ENCODE measurements around the gene TBC1D22A.

TBC1D22A gene

GRCh38 chr22:47147572-47147971, 385.1 kb downstream of the TBC1D22A start:
- DNase-seq = no peak

- no peak for DNase-seq
Measured at GRCh38 chr22:47148510-47148909, 386.1 kb downstream of the TBC1D22A start.

GRCh38 chr22:47148956-47149728, 386.7 kb downstream of the TBC1D22A start:
- no peak for DNase-seq

DNA sequence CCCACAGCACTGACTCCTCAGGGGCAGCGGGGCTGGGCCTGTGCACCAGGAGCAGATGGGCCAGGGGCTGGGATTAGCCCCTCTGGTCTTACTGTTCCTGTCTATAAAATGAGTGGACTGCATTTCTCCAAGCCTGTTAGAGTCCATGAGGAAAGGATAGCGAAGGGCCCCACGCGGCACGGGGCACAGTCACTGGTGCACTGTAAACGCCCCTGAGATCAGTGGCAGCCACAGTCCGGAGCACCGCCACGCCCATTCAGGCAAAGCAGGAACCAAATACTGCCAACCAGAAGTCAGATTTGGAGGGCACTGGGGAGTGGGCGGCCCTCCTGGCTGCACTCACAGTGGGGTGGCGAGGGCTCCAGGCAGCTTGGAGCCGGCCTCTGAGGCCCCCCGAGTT, 387.5 kb downstream of the TBC1D22A start:
- DNase-seq = no peak

DNA sequence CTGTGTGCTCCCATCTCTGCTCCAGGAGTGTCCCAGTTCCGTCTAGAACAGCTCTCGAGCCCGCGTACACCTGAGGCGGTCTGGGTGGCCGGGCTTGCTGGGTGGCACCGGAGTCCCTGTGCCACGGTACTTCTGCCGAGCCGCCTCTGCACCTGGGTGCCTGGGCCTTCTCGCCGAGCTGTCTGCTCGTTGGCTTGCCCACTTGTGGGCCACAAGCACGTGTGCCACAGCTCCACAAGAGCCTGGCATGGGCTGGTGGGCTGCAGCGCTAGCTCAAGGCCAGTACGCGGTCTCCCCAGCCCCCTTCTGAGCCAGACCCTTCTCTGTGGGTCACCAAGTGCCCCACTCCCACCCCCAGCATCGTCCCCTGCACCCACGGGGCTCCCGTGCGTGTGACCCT, 388.0 kb downstream of the TBC1D22A start:
- DNase-seq = no peak

- no peak for DNase-seq
Measured at GRCh38 chr22:47151064-47151463, 388.6 kb downstream of the TBC1D22A start.

DNA sequence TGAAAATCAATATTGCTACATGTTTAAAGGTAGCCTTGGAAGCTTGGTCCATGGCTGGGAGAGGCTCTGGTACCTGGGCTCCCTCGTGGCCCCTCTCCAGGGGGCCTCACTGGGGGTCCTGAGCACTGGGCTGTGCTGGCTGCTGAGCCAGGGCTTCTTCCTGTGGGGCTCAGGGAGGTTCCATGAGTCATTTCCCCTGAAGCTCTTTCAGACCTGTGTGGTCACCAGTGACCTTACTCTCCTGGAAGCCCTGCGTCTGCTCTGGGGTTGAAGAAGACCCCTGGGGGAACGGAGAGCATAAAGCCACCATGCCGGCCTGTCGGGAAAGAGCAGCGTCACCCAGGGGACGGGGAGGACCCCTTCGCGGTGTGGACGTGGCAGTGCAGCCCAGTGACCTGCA, 389.0 kb downstream of the TBC1D22A start:
- no peak for DNase-seq

- no peak for DNase-seq
Measured at GRCh38 chr22:47152236-47152635, 389.8 kb downstream of the TBC1D22A start.

- no peak for DNase-seq
Measured at GRCh38 chr22:47152938-47153337, 390.5 kb downstream of the TBC1D22A start.

GRCh38 chr22:47153854-47154525, 391.5 kb downstream of the TBC1D22A start:
- no peak for DNase-seq

- no peak for DNase-seq
Measured at GRCh38 chr22:47154621-47155081, 392.2 kb downstream of the TBC1D22A start.

GRCh38 chr22:47155131-47155885, 392.9 kb downstream of the TBC1D22A start:
- DNase-seq = no peak

GRCh38 chr22:47155912-47156311, 393.5 kb downstream of the TBC1D22A start:
- DNase-seq = no peak

GRCh38 chr22:47156352-47157092, 394.1 kb downstream of the TBC1D22A start:
- no peak for DNase-seq

DNA sequence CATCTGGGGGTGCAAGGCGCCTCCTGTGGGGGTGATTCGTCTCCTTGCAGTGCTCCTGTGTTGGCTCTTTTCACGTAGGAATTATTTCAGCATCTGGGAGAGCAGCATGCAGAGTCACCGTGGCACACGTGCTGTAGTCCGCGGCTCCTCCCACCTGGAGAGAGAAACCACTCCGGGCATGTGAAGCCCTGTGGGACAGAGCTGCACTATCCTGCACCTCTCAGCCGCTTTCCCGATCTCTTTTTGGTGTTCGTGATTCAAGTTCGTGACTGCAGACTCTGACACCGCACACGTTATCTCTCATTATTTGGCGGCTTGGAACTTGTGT, 394.6 kb downstream of the TBC1D22A start:
- DNase-seq = no peak

DNA sequence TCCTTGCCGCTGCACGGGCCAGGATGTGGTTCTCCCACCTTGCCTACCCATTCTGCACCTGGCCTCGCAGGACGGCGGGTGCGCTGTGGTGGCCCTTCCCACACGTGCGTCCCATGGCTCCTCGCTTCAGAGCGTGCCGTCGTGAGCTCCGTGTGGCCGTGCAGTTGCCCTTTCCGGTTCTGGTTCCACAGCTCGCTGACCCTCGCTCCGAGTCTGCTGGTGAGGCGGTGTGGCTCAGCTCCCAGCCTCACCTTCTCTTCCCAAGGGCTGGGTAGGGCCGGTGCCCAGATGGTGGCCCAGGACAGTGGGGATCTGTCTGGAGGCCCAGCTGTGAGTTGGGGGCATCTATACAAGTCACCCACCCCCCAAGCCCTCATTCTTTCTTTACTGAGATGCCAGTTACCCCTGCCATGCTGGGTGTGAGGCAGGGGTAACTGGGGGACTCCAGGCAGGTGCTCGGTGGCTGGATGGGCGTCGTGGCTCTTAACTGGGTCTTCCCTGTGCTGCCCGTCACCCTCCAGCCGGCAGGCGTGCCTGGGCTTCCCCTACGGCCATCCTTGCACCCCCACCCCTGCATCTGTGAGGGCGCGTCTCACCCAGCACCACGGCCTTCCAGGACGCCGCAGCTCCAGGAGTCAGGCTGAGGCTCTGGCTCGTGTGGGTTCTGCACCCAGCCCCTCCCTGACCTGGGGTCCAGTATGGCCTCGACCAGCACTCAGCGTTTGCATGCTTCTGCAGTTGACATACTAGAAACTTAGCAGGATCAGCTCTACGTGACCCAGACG, 395.2 kb downstream of the TBC1D22A start:
- DNase-seq = no peak

- DNase-seq = no peak
Measured at GRCh38 chr22:47158457-47158856, 396.0 kb downstream of the TBC1D22A start.

GRCh38 chr22:47159592-47159991, 397.1 kb downstream of the TBC1D22A start:
- no peak for DNase-seq

DNA sequence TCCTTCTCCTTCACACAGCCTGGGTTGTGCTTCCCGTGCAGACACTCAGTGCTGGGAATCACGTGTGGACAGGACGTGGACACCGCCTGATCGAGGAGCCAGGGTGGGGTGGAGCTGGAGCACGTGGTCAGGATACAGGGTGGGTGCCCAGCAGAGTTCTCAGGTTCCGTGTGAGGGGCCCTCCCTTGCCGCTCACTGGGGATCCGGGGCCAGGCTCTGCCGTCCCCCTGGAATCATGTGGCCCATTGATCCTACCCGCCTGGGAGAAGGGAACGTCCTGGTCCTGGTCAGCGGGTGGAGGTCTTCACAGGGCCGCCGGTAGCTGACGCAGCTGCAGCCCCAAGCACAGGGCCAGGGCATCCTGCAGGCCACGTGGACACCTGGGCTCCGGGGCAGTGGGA, 397.7 kb downstream of the TBC1D22A start:
- no peak for DNase-seq

DNA sequence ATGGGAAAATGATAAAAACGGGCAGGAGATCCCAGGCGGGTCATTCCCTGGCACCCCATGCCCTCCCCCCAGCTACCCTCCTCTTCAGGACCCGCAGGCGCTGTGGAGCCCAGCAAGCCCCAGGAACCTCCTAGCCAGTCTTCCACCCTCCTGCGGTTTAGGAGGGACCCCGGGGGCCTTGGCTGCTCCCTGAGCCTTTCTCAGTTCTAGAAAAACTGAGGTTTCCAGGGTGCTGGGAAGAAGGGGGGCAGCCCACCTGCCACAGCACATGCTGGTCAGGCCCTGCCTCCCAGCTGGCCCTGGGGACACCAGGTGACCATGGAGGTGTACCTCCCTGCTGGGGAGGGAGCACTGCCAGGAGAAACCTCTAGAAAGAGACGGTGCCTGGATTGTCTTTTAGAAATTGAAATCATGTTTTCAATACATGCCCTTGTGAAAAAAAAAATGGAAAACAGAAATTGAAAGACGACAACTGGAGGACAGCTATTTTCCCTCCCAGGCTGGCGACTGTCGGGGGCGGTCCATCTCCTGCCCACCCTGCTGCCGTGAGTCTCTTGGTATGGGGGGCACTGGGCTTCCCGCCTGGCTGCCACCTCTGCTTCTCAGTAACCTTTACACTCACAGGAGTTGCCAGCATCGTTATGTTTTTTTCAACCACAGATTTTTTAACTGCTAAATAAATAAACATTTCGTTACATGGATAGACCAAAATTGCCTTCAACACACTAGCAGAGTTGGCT, 398.5 kb downstream of the TBC1D22A start:
- no peak for DNase-seq

DNA sequence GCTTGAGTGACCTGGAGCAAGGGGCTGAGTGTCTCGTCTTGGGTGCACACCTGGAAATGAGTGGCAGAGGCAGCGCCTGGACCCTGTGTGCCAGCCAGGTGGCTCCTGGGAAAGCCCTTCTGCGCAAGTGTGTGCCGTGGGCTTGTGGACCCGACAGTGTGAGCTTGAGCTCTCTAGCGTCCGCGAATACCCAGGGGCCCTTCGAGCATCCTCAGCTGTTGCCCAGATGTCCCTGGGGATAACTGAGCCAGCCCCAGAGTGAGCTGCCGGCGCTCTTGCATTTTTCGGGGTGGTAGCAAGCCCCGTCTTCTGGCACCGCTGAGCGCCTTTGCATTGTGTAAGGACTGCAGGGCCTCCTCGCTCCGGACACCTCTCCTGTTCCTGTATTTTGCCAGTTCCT, 399.2 kb downstream of the TBC1D22A start:
- no peak for DNase-seq

DNA sequence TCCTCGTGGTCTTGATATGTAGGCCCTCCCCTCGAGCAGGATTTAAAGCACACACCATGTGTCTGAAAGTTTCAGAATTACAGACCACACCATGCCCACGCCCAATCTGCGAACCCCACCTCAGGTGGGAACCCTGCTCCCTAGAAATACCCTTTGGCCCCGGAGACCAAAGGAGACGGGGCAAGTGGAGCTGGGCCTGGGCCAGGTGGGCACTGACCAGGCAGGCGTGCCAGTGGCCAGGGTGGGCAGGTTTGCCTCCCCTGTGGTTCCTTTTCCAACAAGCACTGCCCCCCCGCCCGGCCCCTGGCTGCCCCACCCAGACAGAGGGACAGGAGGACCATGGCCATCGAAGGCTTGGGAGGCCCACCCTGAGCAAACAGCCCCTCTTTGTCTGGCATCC, 400.4 kb downstream of the TBC1D22A start:
- DNase-seq = no peak
